HUES6 (cell line): ENCODE results near the gene PCSK7.

Experiments
- H3K27ac ChIP-seq: 2 replicates; pipeline ENCODE4 v1.7.0; 2013; ENCODE audit warnings: low read depth, mild to moderate bottlenecking, low read length, inconsistent platforms
- H3K27me3 ChIP-seq: 2 replicates; pipeline ENCODE4 v1.6.1; 2013; ENCODE audit warnings: low read length; ENCODE audit not compliant: control insufficient read depth, insufficient read depth
- H3K36me3 ChIP-seq: 2 replicates; pipeline ENCODE4 v1.6.1; 2013; ENCODE audit warnings: low read length; ENCODE audit not compliant: control insufficient read depth, insufficient read depth
- H3K4me1 ChIP-seq: 2 replicates; pipeline ENCODE4 v1.6.1; 2013; ENCODE audit warnings: low read length; ENCODE audit not compliant: control insufficient read depth, insufficient read depth
- H3K4me3 ChIP-seq: 2 replicates; pipeline ENCODE4 v1.5.1; 2013; ENCODE audit warnings: low read depth, low read length
- H3K9ac ChIP-seq: one replicate; pipeline ENCODE4 v1.6.1; 2013; ENCODE audit warnings: mild to moderate bottlenecking, low read length
- H3K9me3 ChIP-seq: 2 replicates; pipeline ENCODE4 v1.6.1; 2013; ENCODE audit warnings: low read depth, low read length; ENCODE audit not compliant: control insufficient read depth, insufficient read depth

The PCSK7 gene

DNA sequence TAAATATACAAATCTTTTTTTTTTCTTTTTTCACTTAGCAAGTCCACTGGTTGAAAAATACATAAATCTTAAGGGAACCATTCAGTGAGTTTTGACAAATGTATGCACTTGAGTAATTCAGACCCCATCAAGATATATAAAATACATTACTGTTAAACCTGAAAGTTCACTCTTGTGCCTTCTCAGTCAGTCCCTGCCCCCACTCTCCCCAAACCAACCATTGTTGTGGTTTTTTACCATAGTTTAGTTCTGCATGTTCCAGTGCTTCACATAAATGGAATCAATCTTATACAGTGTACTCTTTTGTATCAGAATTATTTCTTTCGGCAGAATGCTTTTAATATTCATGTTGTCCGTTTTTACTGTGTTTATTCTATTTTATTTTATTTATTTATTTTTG is 26.7 kb upstream of the PCSK7 start:
- H3K27ac ChIP-seq: no peak overlapping the region
- H3K36me3 ChIP-seq: peaks cover 31% of the 10 kb centered on the region
- H3K9me3 ChIP-seq: no peaks in the 10 kb centered on the region
- no peaks in the 10 kb centered on the region for H3K4me1 ChIP-seq
- H3K9ac ChIP-seq: no peak overlapping the region
- no peak overlapping the region for H3K4me3 ChIP-seq
- H3K27me3 ChIP-seq: no peaks in the 10 kb centered on the region

DNA sequence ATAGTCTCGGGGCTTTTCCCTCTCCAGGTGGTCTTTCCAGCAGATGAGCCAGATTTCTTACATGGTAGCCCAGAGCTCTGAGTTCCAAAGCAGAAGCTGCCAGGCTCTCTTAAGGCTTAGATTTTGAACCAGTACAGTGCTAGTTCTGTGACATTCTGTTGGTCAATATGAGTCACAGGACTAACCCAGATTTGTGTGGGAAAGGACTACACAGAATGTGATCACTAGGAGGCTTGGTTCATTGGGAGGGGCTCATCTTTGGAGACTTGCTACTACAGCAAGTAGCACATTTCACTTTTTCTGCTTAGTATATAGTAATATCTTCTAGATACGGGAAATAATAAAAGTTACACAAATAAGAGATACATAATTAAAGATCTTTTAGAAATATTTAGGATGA is 24.7 kb upstream of the PCSK7 start:
- no peak overlapping the region for H3K27ac ChIP-seq
- no peak overlapping the region for H3K9ac ChIP-seq
- H3K27me3 ChIP-seq: no peaks in the 10 kb centered on the region
- no peaks in the 10 kb centered on the region for H3K4me1 ChIP-seq
- no peaks in the 10 kb centered on the region for H3K9me3 ChIP-seq
- H3K36me3 ChIP-seq: peaks cover 27% of the 10 kb centered on the region
- no peak overlapping the region for H3K4me3 ChIP-seq

DNA sequence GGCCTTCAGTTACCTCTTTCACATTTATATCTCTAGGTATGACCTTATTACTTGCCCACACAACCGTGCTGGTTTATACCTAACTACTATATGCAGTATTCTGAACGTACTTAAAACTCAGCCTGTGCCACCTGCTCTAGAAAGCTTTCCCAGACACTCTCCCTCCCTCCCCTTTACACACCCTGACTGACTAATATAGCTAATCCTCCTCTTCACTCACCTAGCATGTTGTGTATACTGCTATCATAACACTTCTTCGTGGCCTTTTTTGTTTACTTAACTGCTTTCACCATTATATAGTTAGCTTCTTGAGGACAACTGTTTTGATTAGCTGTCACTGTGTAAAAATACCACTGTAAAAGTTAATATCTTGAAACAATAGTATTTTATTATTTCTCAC is 24.1 kb upstream of the PCSK7 start:
- H3K4me3 ChIP-seq: no peak overlapping the region
- peaks cover 25% of the 10 kb centered on the region for H3K36me3 ChIP-seq
- H3K27me3 ChIP-seq: no peaks in the 10 kb centered on the region
- no peaks in the 10 kb centered on the region for H3K4me1 ChIP-seq
- H3K27ac ChIP-seq: no peak overlapping the region
- H3K9ac ChIP-seq: no peak overlapping the region
- no peaks in the 10 kb centered on the region for H3K9me3 ChIP-seq

DNA sequence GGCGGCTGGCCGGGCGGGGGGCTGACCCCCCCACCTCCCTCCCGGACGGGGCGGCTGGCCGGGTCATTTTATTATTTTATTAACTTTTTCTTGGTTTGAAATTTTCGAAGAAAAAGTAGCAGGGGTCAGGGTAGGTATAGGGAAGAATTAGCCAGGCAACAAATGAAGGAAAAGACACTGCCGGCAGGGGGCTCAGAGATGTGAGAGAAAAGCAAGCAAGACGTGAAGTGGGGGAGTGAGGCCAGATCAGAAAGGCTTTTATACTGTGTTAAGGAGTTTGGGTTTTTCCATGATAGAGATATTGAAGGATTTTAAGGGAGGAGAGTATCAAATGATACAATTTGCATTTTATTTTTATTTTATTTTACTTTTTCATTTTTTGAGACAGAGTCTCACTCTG is 19.6 kb upstream of the PCSK7 start:
- peaks cover 48% of the 10 kb centered on the region for H3K36me3 ChIP-seq
- no peaks in the 10 kb centered on the region for H3K9me3 ChIP-seq
- no peaks in the 10 kb centered on the region for H3K4me1 ChIP-seq
- H3K4me3 ChIP-seq: no peak overlapping the region
- no peak overlapping the region for H3K9ac ChIP-seq
- H3K27ac ChIP-seq: no peak overlapping the region
- H3K27me3 ChIP-seq: no peaks in the 10 kb centered on the region

DNA sequence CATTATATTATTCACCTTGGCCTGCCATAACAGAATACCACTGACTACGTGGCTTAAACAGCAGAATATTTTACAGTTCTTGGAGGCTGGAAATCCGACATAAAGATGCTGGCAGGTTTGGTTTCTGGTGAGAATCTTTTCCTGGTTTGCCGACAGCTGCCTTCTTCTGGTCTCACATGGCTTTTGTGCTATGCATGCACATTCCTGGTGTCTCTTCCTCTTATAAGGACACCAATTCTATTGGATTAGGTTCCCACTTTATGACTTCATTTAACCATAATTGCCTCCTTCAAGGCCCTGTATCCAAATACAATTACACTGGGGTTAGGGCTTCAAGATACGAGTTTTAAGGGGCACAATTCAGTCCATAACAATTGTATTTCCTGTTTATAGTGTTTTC is 17.7 kb upstream of the PCSK7 start:
- no peaks in the 10 kb centered on the region for H3K27me3 ChIP-seq
- H3K36me3 ChIP-seq: peaks cover 59% of the 10 kb centered on the region
- H3K4me3 ChIP-seq: no peak overlapping the region
- H3K9ac ChIP-seq: no peak overlapping the region
- no peaks in the 10 kb centered on the region for H3K4me1 ChIP-seq
- H3K27ac ChIP-seq: no peak overlapping the region
- no peaks in the 10 kb centered on the region for H3K9me3 ChIP-seq

DNA sequence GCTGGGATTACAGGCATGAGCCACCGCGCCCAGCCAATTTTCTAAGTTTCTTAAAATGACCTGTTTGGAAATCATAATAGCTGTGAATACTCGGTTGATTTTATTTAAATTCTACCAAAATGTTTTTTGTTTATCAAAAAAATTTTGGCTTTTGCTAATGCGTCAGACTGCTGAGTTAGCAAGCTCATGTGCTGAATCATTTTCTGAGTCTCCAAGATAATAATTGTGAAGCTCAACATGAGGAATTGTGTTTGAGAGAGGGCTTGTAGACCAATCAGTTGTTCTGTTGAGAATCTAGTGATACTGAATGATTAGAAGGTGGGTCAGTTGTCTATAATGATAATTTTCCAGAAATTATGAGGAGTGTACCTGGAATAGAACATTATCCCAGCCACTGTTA is 16.5 kb upstream of the PCSK7 start:
- Histone ChIP-seq H3K9ac (no peak overlapping the region), H3K9me3 (no peaks in the 10 kb centered on the region), H3K27ac (no peak overlapping the region), H3K36me3 (peaks cover 62% of the 10 kb centered on the region), H3K4me1 (no peaks in the 10 kb centered on the region), H3K27me3 (no peaks in the 10 kb centered on the region), H3K4me3 (no peak overlapping the region)

DNA sequence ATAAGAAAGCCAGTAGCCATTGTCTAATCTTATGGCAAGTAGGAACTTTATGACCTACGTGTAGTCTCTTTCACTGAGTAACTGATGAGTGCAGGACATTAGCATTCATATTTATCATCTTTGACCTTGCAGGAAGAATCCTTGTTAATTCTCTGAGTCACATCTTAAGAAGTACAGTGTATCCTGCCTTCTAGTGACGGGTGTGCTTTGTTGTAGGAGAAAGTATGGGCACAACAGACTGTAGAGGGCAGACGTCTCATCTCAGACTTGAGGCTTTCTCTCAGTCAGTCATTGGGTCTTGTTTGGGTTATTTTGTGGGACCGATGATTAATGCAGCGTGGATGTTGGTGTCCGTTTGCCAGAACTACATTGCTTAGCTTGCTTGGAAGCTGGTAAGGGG is 7.4 kb upstream of the PCSK7 start:
- no peak overlapping the region for H3K27ac ChIP-seq
- peaks cover 47% of the 10 kb centered on the region for H3K36me3 ChIP-seq
- no peak overlapping the region for H3K4me3 ChIP-seq
- no peaks in the 10 kb centered on the region for H3K9me3 ChIP-seq
- H3K27me3 ChIP-seq: no peaks in the 10 kb centered on the region
- no peaks in the 10 kb centered on the region for H3K4me1 ChIP-seq
- no peak overlapping the region for H3K9ac ChIP-seq

DNA sequence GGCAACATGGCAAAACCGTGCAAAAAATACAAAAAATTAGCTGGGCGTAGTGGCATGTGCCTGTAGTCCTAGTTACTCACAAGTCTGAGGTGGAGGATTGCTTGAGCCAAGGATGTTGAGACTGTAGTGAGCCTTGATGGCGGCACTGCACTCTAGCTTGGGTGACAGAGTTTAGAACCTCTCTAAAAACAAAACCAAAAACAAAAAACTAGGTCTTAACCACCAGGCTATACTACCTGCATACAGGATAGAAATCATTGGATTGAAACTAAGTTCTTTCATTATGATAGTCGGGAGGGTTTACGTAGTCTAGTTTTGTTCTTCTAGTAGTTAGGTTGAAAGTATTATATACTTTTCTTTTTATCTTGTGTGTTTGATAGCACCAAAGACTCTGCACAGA is 6.3 kb upstream of the PCSK7 start:
- Histone ChIP-seq H3K4me3 (no peak overlapping the region), H3K27ac (no peak overlapping the region), H3K9me3 (no peaks in the 10 kb centered on the region), H3K36me3 (peaks cover 40% of the 10 kb centered on the region), H3K27me3 (no peaks in the 10 kb centered on the region), H3K9ac (no peak overlapping the region), H3K4me1 (no peaks in the 10 kb centered on the region)

DNA sequence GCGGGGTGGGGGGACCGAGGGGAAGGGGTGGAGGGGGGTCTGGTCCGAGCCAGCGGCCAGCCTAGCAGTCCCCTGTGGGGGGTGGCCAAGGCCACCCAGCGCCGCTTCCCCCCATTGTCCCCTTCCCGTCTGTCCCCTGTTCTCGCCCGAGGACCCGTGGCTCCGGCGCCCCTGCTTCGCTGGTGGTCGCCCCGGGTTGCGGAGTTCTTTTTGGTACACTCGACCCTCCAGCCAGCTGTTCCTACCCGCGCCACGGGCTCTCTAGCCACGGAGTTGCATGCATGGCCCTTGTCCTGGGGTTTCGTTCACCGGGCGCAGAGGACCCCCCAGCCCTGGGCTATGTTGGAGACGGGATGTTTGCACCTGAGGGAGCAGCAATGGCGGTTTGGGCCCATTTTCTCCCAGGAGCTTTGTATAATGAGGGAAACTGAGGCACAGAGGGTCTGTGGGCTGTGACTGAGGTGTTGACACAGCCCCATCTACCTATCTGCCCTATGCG is 1.1 kb upstream of the PCSK7 start:
- Histone ChIP-seq H3K27me3 (no peaks in the 10 kb centered on the region), H3K4me3 (peak overlapping the region; percentile 99), H3K36me3 (peaks cover 22% of the 10 kb centered on the region), H3K9me3 (no peaks in the 10 kb centered on the region), H3K27ac (peak overlapping the region; percentile 86; the same call in 1 of the 2 replicates), H3K4me1 (peaks cover 6% of the 10 kb centered on the region; the same call in 1 of the 2 replicates), H3K9ac (peak overlapping the region; percentile 82)

DNA sequence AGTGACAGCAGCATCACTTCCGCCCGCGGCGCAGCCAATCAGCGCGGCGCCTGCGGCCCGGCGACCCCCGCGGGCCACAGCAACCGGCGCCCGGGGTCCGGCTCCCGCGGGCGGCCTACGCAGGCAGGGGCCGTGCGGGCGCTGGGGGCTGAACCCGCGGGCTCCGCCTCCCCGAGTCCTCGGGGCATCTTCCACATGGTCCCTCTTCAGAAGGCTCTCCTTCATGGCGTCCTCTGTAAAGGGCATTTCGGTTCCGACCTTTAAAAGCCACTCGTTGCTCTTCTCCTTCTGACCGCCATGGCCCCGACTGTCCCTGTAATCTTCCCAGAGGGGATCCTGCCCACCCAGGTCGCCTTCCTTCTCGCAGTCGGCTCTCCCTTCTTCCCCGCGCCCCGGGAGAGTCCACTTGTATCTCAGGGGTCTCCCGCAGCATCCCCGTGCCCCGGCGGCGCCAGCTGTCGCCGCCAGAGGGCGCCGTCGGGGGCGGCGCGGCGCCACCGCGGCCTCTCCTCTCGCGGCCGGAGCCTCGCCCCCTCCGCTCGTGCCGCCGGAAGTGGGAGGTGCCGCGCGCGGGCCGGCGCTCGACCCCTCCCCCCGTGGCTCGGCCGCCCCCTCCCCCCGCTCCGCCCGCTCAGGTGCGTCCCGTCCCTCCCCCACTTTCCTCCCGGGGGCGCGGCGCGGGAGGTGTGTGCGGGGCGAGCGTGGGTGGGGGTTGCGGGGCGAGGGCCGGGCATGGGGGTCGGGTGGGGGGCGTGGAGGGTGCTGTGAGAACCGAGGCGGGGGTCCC is 412 bp upstream of the PCSK7 start, which contains the start of gene RNF214:
Gene RNF214 (plus strand): TSS at position 580 of the 787 bp plus-strand sequence. CDS start 1,602 bp downstream, outside the sequence.
- Histone ChIP-seq H3K27ac (peak within 1 kb of the TSS; percentile 86; the same call in 1 of the 2 replicates), H3K4me3 (peak within 1 kb of the TSS; percentile 99), H3K9ac (peak within 1 kb of the TSS; percentile 94), H3K9me3 (no peaks in the 10 kb centered on the region), H3K4me1 (peaks cover 6% of the 10 kb centered on the region; the same call in 1 of the 2 replicates), H3K27me3 (no peaks in the 10 kb centered on the region), H3K36me3 (peaks cover 27% of the 10 kb centered on the region)

DNA sequence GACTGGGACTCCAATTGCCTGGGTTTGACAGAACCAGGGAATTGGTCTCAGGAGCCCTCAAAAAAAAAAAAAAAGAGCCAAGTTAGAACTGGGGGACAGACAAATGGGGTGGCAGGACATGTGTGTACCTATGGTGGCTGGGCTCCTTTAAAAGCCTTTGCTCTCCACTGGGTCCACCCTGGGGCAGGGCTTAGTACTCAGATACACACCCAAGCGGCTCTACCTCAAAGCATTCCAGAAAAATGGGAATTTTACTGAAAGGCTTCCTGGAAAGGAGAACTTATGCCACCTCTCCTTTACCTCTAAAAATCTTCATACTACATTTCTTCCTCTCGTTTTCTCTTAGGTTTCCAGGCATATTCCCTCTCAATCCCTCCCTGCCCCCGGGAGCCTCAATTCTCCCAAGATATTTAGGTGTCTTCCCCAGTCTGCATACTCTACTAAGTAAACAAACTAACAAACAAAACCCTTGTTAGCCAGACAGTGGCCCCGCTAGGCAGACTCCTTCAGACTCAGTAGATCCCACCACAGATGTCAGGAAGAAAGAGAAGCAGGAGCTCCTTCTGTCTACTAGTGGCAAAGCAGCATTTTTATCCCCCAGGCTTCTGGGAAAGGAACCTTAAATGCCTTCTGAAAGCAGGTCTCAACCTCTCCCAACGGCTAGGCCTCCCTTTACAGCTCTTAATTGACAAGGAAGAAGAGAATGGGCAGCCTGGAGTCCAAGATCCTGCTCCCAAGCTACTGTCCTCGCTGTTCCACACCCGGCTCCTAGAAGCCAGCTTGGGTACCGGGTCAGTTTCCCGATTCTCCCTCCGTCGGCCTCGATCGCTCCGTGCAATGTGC is 653 bp downstream of the PCSK7 start:
- Histone ChIP-seq H3K36me3 (peaks cover 30% of the 10 kb centered on the region), H3K9ac (peak overlapping the region; percentile 94), H3K27ac (no peak overlapping the region), H3K27me3 (no peaks in the 10 kb centered on the region), H3K4me1 (peaks cover 6% of the 10 kb centered on the region; the same call in 1 of the 2 replicates), H3K4me3 (peak overlapping the region; percentile 99), H3K9me3 (no peaks in the 10 kb centered on the region)
